Fibroblast of pulmonary artery (primary cell): ENCODE data around the gene GALNT6.
"Not testable (repeated sequence)": the region's sequence is repeated elsewhere in the genome, so short reads cannot be mapped to it uniquely, and the experiment has no call there.

Experiments used
- DNase-seq: peaks from one replicate; pipeline ENCODE4 v3.0.0-alpha.2; 2010; ENCODE audit warnings: low read depth
- H3K4me3 ChIP-seq: replicated peaks from 2 replicates; pipeline ENCODE4 v1.5.1; 2011; ENCODE audit warnings: low read depth, mild to moderate bottlenecking, control low read depth, low read length, moderate library complexity
- TF ChIP-seq, protein P1 (sequence below): IDR thresholded peaks from 2 replicates; pipeline ENCODE4 v1.5.1; 2011; ENCODE audit warnings: mild to moderate bottlenecking, control low read depth, low read length, inconsistent platforms; ENCODE audit errors: missing control alignments

GALNT6 gene

DNA sequence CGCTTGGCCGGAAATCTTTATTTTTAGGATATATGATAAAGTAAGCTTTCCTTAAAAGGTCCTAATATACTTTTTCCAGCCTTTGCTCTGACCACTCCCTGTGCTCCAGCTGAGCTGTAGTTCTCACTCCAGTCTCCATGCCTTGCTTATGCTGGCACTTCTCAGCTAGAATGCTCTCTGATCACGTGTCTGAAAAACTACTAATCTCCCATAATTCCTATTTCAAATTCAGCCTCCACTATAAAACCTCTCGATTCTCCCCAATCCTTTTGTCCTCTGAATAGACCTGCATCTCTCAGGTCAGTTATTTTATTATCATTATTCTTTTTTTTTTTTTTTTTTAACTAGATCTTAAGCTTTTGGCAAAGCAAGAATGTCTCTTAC, 70.9 kb downstream of the GALNT6 start:
- TF ChIP-seq, protein P1, sequence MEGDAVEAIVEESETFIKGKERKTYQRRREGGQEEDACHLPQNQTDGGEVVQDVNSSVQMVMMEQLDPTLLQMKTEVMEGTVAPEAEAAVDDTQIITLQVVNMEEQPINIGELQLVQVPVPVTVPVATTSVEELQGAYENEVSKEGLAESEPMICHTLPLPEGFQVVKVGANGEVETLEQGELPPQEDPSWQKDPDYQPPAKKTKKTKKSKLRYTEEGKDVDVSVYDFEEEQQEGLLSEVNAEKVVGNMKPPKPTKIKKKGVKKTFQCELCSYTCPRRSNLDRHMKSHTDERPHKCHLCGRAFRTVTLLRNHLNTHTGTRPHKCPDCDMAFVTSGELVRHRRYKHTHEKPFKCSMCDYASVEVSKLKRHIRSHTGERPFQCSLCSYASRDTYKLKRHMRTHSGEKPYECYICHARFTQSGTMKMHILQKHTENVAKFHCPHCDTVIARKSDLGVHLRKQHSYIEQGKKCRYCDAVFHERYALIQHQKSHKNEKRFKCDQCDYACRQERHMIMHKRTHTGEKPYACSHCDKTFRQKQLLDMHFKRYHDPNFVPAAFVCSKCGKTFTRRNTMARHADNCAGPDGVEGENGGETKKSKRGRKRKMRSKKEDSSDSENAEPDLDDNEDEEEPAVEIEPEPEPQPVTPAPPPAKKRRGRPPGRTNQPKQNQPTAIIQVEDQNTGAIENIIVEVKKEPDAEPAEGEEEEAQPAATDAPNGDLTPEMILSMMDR = no peak
- no peak for DNase-seq
- H3K4me3 ChIP-seq = no peak overlapping the region

GRCh38 chr12:51318846-51319599, 72.2 kb downstream of the GALNT6 start:
- H3K4me3 ChIP-seq = no peak overlapping the region
- DNase-seq = no peak
- TF ChIP-seq, protein P1 = no peak

- DNase-seq, H3K4me3 ChIP-seq: not testable (repeated sequence)
Measured at GRCh38 chr12:51318057-51318806, 73.0 kb downstream of the GALNT6 start.

GRCh38 chr12:51311389-51311788, 79.8 kb downstream of the GALNT6 start:
- DNase-seq = no peak
- TF ChIP-seq, protein P1 = no peak
- no peak overlapping the region for H3K4me3 ChIP-seq

GRCh38 chr12:51307655-51308593, 83.3 kb downstream of the GALNT6 start:
- TF ChIP-seq, protein P1 = no peak
- no peak overlapping the region for H3K4me3 ChIP-seq
- DNase-seq = peak; percentile 62

- no peak overlapping the region for H3K4me3 ChIP-seq
- DNase-seq = no peak
- TF ChIP-seq, protein P1 = no peak
Measured at GRCh38 chr12:51306507-51306906, 84.7 kb downstream of the GALNT6 start.
